ENCODE results near the gene INPP5D.

DNA sequence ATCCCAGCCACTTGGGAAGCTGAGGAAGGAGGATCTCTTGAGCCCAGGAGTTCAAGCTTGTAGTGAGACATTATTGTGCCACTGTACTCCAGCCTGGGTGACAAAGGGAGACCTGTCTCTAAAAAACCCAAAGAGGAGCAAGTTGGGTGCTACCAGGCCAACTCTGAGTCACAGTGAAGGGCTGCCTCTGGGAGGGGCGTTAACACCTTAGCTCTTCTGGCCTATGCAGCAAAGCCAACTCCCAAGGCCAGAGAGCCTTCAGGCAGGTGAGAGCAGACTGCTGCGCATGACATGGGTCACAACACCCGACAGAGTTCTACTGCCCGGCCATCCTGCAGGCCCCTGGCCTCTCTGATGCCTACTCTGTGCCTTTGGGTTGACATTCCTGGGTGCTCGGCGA is 158.7 kb downstream of the INPP5D start:
- TF ChIP-seq CTCF (IDR thresholded peaks at IDR 0.05): no peak
- no peak for TF ChIP-seq EP300 (IDR thresholded peaks at IDR 0.05)
- TF ChIP-seq POLR2A (IDR thresholded peaks at IDR 0.05): no peak

All from suprapubic skin (tissue), 3 donors.